ENCODE data around the gene SALL3.

Gene SALL3

GRCh38 chr18:78965917-78966792 lies 13.5 kb upstream of the SALL3 start:
- no peak for DNase-seq

DNA sequence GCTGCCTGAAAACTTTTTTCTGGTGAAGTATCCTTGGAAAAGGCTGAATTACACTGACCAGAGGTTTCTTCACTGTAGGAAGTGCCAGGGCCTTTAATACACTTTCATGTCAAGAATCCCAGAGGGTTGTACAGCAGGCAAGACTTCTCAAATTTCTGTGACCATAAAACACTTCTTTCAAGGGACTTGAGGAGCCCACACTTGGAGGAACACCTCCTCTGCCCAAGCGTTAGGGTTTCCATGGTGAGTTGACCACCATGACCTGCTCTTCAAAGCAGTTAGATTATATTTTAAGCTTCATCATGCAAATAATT lies 12.9 kb upstream of the SALL3 start:
- DNase-seq, result no peak

DNA sequence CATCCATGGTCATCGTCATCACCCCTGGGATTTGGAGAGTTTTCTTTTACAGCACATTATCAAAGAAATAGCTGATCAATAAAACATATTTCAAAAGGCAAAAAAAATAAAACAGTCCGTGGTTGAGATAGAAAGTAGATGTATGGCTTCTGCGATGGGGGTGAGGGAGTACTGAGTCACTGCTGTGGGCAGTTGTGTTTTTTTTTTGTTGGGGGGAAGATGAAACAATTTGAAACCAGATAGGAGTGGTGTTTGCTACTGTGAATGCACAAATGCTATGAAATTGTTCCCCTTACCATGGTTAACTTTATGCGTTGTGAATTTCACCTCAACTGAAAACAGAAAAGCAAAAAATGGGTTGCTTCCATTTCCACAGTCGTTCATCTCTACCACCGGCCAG lies 11.9 kb upstream of the SALL3 start:
- DNase-seq, result no peak

GRCh38 chr18:78969574-78970315 lies 9.9 kb upstream of the SALL3 start:
- DNase-seq, result no peak

DNA sequence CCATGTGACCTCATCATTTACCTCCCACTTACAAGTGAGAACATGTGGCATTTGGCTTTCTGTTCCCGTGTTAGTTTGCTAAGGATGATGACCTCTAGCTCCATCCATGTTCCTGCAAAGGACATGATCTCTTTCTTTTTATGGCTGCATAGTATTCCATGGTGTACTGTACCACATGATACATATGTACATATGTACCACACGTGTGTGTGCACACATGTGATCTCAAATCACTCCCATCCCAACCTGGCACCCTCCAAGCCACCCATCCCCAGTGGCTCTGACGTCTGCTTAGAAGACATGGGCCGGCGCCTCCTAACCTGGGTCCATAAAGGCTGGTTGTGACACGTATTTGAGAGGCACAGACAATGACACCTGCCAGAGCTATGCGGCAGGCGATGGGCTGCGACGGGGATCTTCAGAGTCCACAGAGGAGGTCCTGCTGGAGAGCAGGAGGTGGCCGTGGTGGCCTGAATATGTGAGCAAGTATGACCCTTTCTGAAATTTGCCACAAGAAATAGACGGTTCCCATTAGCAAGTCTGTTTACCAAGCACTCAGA lies 8.8 kb upstream of the SALL3 start:
- no peak for DNase-seq

- DNase-seq, result no peak
Measured at GRCh38 chr18:78971511-78972245, 7.9 kb upstream of the SALL3 start.

GRCh38 chr18:78972385-78972918 lies 7.2 kb upstream of the SALL3 start:
- DNase-seq, result no peak

GRCh38 chr18:78972930-78973331 lies 6.7 kb upstream of the SALL3 start:
- DNase-seq, result no peak

- DNase-seq, result no peak
Measured at GRCh38 chr18:78973357-78974083, 6.1 kb upstream of the SALL3 start.

- no peak for DNase-seq
Measured at GRCh38 chr18:78974115-78974761, 5.4 kb upstream of the SALL3 start.

DNA sequence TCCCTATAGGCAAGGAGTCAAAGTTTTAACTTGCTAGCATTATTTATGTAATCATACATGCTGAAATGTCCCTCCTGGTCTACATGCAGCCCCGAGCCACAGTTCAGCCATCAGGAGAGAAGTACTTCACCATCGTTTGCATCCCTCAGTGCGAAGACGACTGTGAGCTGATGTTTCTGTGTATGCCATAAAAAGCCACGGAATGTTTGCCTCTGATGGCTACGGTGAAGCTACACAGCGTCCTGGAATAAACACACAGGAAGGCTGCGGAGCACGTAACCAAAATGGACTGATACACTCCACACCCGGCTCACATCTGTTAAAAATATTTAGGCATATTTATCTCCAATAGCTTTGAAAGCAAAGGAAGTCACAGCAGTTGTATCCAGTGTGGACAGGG lies 4.3 kb upstream of the SALL3 start:
- no peak for DNase-seq

DNA sequence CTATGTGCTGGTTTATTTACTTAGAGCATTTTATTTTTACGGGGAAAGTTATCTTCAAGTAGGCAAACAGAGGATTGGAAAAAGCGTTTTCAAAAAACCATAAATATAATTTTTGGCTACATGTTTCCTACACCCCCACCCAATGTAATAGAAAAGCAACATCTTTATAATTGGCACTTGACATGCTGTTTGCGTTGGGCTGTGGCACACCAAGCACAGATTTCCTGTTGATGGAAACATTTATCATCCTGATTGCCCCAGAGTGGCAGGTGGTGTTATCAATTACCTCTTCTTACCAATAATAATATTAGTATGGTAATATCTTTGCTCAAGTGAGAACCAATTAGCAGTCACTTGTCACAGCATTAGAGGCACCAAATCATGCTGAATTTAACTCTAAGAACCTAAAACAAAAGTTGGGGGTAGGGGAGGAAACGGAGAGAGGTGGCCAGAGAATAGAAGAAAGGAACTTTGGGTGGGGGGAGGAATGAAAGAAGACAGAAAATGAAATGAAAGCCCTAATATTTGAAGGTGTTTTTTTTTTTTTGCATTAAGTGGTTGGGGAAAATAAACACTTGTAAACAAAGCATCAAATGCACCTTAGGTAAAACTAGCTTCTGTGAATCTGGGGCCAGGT lies 3.8 kb upstream of the SALL3 start:
- no peak for DNase-seq

GRCh38 chr18:78976765-78977636 lies 2.6 kb upstream of the SALL3 start:
- DNase-seq, result no peak

- no peak for DNase-seq
Measured at GRCh38 chr18:78977637-78978348, 1.8 kb upstream of the SALL3 start.

GRCh38 chr18:78978349-78979055 lies 1.1 kb upstream of the SALL3 start:
- no peak for DNase-seq

DNA sequence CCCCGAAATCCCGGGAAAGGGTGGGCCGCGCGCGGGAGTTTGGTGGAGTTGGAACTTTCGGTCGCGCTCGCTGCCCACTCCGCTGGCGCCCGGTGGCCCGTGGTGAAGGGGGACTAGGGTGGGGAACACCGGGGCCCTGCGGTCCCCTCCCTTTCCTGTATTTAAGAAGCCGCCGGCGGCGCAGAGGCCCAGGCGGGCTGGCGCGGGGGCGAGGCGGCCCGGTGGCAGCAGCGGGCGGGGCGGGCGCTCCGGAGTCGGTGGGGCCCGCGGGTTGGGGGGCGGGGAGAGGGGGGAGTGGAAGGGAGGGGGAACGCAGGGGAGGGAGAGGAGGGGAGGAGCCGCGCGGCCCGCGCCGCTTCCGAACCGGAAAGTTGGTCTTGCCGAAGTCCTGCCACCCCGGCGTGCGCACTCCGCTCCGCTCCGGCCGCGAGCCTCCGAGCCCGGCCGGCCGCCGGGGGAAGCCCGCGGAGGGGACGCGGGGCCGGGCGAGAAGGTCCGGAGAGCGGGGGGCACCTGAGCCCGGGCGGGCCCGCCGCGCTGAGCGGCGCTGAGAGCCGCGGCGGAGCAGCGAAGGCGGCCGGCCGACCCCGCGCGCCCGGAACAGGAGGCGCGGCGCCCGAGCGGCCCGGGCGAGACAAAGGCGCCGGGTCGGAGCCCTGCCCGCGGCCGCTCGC lies 425 bp upstream of the SALL3 start:
- no peak for DNase-seq

DNA sequence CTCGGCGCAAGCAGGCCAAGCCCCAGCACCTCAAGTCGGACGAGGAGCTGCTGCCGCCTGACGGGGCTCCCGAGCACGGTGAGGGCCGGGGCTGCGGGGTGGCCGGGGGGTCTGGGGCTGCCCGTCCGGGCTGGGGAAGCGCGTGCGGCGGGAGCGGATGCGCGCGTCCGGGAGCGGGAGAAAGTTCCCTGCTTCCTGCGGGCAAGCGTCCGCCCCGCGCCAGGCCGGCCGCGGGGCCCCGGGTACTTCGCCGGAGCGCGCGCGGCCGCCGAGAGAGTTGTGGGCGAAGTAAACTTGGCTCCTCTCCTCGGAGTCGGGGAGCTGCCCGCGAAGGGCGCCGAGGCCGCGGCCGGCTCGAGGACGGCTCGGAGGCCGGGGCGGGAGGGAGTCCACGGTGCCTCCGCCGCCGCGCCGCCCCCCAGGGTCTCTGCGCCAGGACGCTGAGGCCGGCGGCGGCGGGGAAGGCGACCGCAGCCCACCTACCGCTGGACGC lies 707 bp downstream of the SALL3 start:
- no peak for DNase-seq

DNA sequence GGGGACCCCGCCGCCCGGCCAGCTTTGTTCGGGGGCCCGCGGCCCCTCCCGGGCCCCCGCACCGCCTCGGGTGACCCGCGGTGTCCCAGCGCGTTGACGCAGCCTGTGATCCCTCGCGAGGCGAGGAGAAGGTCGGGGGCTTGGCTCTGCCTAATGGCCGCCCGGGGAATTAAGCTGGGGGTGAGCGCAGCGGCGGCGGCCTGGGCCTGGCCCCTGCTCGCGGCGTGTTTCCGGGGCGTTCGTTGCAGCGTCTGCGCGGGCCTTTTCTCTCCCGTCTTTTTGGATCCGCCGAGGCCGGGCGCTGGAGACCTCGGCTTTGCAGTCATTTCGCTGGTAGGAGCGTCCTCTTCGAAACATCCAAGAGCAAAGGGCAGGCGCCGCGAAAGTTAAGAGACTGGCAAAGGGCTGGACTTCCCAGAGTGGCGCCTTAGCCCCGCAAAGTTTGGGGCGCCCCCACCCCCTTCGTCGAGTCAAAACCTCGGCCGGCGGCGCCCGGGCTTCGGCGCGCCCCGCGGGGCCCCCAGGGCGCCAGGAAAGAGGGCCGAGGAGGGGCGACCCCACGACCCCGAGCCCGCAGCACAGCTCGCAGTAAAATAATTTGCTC lies 1.3 kb downstream of the SALL3 start:
- DNase-seq, result no peak

Measured in KG1 (cell line).